PC-9 (cell line): ENCODE data around the gene RETN. TPM values are rescaled to one million over a fixed set of nuclear protein-coding genes. Genes with fewer than 3 reads are reported as not detected.

Source experiments
- BruUV-seq: library from RNA; stranded (reverse); fragments of 400-500 nt; replicated peaks from 2 replicates; lab custom pipeline; 2021; lab: Mats Ljungman, UMichigan
- CTCF ChIA-PET: fragments of 300-600 bp; sonication (Branson Sonifier 250); formaldehyde crosslinking; loops from one replicate; lab custom pipeline; 2022; ENCODE audit warnings: antibody characterized with exemption; lab: Charles Lee
- POLR2A ChIA-PET: fragments of 300-600 bp; sonication (Branson Sonifier 250); formaldehyde crosslinking; loops from one replicate; lab custom pipeline; 2022; ENCODE audit warnings: antibody characterized with exemption; ENCODE audit not compliant: unreplicated experiment; lab: Charles Lee
- DNase-seq, 2 experiments: peaks; one replicate each; pipeline versions ENCODE4 v3.0.0 to v3.0.0-alpha.2; 2015 to 2022; ENCODE audit warnings: mixed read lengths in 1 of 2
- H2AFZ ChIP-seq: fragments of 200-600 bp; sonication (generic); 2 replicates; pipeline ENCODE4 v1.8.1; 2017; ENCODE audit warnings: antibody characterized with exemption
- H3F3A ChIP-seq: fragments of 200-600 bp; sonication (generic); 2 replicates; pipeline ENCODE4 v1.8.1; 2017; ENCODE audit warnings: antibody characterized with exemption, mild to moderate bottlenecking, low read depth; ENCODE audit not compliant: insufficient read depth
- H3K27ac ChIP-seq: fragments of 200-600 bp; sonication (generic); 2 replicates; pipeline ENCODE4 v1.6.1; 2016; ENCODE audit warnings: mixed run types
- H3K27me3 ChIP-seq: fragments of 200-600 bp; sonication (generic); 2 replicates; pipeline ENCODE4 v1.6.1; 2016; ENCODE audit warnings: low read depth, mixed run types; ENCODE audit not compliant: insufficient read depth
- H3K36me3 ChIP-seq: fragments of 200-600 bp; sonication (generic); 2 replicates; pipeline ENCODE4 v1.6.1; 2016; ENCODE audit warnings: low read depth, mixed run types
- H3K4me1 ChIP-seq: fragments of 200-600 bp; sonication (generic); replicated peaks from 2 replicates; pipeline ENCODE4 v1.6.1; 2016; ENCODE audit warnings: mixed run types; ENCODE audit not compliant: insufficient read depth
- H3K4me2 ChIP-seq: fragments of 200-600 bp; sonication (generic); 2 replicates; pipeline ENCODE4 v1.6.1; 2017; ENCODE audit warnings: mixed run types
- H3K4me3 ChIP-seq: fragments of 200-600 bp; sonication (generic); 2 replicates; pipeline ENCODE4 v1.6.1; 2016; ENCODE audit warnings: mixed run types
- H3K79me2 ChIP-seq: fragments of 200-600 bp; sonication (generic); 2 replicates; pipeline ENCODE4 v1.6.1; 2017; ENCODE audit warnings: low read depth, mixed run types
- H3K9me2 ChIP-seq: fragments of 200-600 bp; sonication (generic); 2 replicates; pipeline ENCODE4 v1.8.1; 2017; ENCODE audit warnings: mild to moderate bottlenecking; ENCODE audit not compliant: insufficient read depth
- H3K9me3 ChIP-seq: fragments of 200-600 bp; sonication (generic); 2 replicates; pipeline ENCODE4 v1.8.1; 2016; ENCODE audit warnings: low read depth; ENCODE audit not compliant: insufficient read depth
- H4K20me1 ChIP-seq: fragments of 200-600 bp; sonication (generic); 2 replicates; pipeline ENCODE4 v1.8.1; 2017; ENCODE audit not compliant: insufficient read depth
- CTCF ChIP-seq: fragments of 200-600 bp; sonication (generic); conservative IDR thresholded peaks from 2 replicates; pipeline ENCODE4 v1.6.1; 2017; ENCODE audit warnings: mixed run types, antibody characterized with exemption, mild to moderate bottlenecking, moderate library complexity
- EZH2 ChIP-seq: fragments of 200-600 bp; sonication (generic); IDR thresholded peaks from 2 replicates; pipeline ENCODE4 v1.8.0; 2017; ENCODE audit warnings: antibody characterized with exemption, low read depth
- intact Hi-C: fragments of 100-400 bp; cut with micrococcal nuclease; formaldehyde crosslinking; loops from one replicate; pipeline ENCODE4 v1.10.0; 2022; ENCODE audit not compliant: unreplicated experiment
- total RNA-seq: library from RNA; stranded (reverse); gene quantifications from 2 replicates; pipeline ENCODE4 v1.2.3, GENCODE V29; 2021

The RETN gene
- total RNA-seq, 1 experiment from 2014 or later = not detected

- CTCF ChIA-PET = no interaction called here
- Histone ChIP-seq H3K4me2 (no peak overlapping the region), H3F3A (peaks cover 9% of the 10 kb centered on the region), H3K4me3 (no peak overlapping the region), H3K4me1 (peaks cover 15% of the 10 kb centered on the region), H3K9me2 (no peaks in the 10 kb centered on the region), H3K79me2 (no peaks in the 10 kb centered on the region), H4K20me1 (no peaks in the 10 kb centered on the region), H3K9me3 (no peaks in the 10 kb centered on the region), H3K27me3 (peaks cover 22% of the 10 kb centered on the region), H3K36me3 (no peaks in the 10 kb centered on the region), H3K27ac (no peak overlapping the region), H2AFZ (no peak overlapping the region)
- TF ChIP-seq CTCF (no peak), EZH2 (no peak)
- DNase-seq = no peak
- no TSS peak for BruUV-seq
- POLR2A ChIA-PET = no interaction called here
- intact Hi-C loops = no loop called here
These were observed 10.6 kb upstream of the RETN start for GRCh38 chr19:7658219-7658686.

- Histone ChIP-seq H3K4me2 (no peak overlapping the region), H3K9me2 (no peaks in the 10 kb centered on the region), H3K27me3 (peaks cover 32% of the 10 kb centered on the region), H3K4me1 (no peaks in the 10 kb centered on the region), H3K79me2 (no peaks in the 10 kb centered on the region), H3K9me3 (no peaks in the 10 kb centered on the region), H2AFZ (no peak overlapping the region), H4K20me1 (no peaks in the 10 kb centered on the region), H3F3A (no peaks in the 10 kb centered on the region; the same call in 1 of the 2 replicates), H3K4me3 (no peak overlapping the region), H3K27ac (no peak overlapping the region), H3K36me3 (no peaks in the 10 kb centered on the region)
- POLR2A ChIA-PET = no interaction called here
- BruUV-seq = no TSS peak
- TF ChIP-seq EZH2 (no peak), CTCF (no peak)
- no peak for DNase-seq
- intact Hi-C loops = no loop called here
- CTCF ChIA-PET = no interaction called here
These were observed 6.9 kb upstream of the RETN start for GRCh38 chr19:7661744-7662538.

GRCh38 chr19:7662657-7663056, 6.2 kb upstream of the RETN start:
- intact Hi-C loops = no loop called here
- H2AFZ ChIP-seq = no peak overlapping the region
- no peaks in the 10 kb centered on the region for H3K4me1 ChIP-seq
- no peak for TF ChIP-seq CTCF
- TF ChIP-seq EZH2 = no peak
- H3K27ac ChIP-seq = no peak overlapping the region
- BruUV-seq = no TSS peak
- no peaks in the 10 kb centered on the region for H3F3A ChIP-seq
- H3K4me3 ChIP-seq = no peak overlapping the region
- no peaks in the 10 kb centered on the region for H3K9me3 ChIP-seq
- H3K27me3 ChIP-seq = peaks cover 38% of the 10 kb centered on the region
- H3K79me2 ChIP-seq = no peaks in the 10 kb centered on the region
- CTCF ChIA-PET = no interaction called here
- H3K9me2 ChIP-seq = no peaks in the 10 kb centered on the region
- H3K36me3 ChIP-seq = no peaks in the 10 kb centered on the region
- H4K20me1 ChIP-seq = no peaks in the 10 kb centered on the region
- no peak overlapping the region for H3K4me2 ChIP-seq
- DNase-seq = no peak
- POLR2A ChIA-PET = no interaction called here
